Glomerular visceral epithelial cell (primary cell): ENCODE results near the gene DNHD1.
A peak's percentile ranks its signal among the peaks of the same experiment; 100 is the strongest.

ENCODE experiments used
- DNase-seq: peaks from one replicate; pipeline ENCODE4 v3.0.0-alpha.2; 2016; ENCODE audit errors: extremely low spot score

The DNHD1 gene

GRCh38 chr11:6611092-6611962 is 114.2 kb downstream of the DNHD1 start:
- DNase-seq, result peak; percentile 22

- DNase-seq, result no peak
Observed at GRCh38 chr11:6611963-6612212, 114.8 kb downstream of the DNHD1 start.

- peak; percentile 96 for DNase-seq
Observed at GRCh38 chr11:6612213-6613041, 115.3 kb downstream of the DNHD1 start, which contains the start of gene TAF10. TAF10 (minus strand) TSS chr11:6612216; CDS start chr11:6612189, 27 bp downstream.

GRCh38 chr11:6613496-6613895 is 116.4 kb downstream of the DNHD1 start:
- DNase-seq, result no peak

- no peak for DNase-seq
Observed at GRCh38 chr11:6614446-6614845, 117.4 kb downstream of the DNHD1 start.

GRCh38 chr11:6615046-6615445 is 118.0 kb downstream of the DNHD1 start:
- DNase-seq, result no peak

- no peak for DNase-seq
Observed at GRCh38 chr11:6615882-6616585, 119.0 kb downstream of the DNHD1 start.

GRCh38 chr11:6616596-6617250 is 119.6 kb downstream of the DNHD1 start:
- no peak for DNase-seq

GRCh38 chr11:6617315-6617781 is 120.3 kb downstream of the DNHD1 start:
- no peak for DNase-seq

GRCh38 chr11:6618117-6619003 is 121.3 kb downstream of the DNHD1 start:
- peak; percentile 24 for DNase-seq

- DNase-seq, result peak; percentile 89
Observed at GRCh38 chr11:6619004-6619745, 122.1 kb downstream of the DNHD1 start, which contains the start of gene TPP1. TPP1 (minus strand) TSS chr11:6619422; CDS start chr11:6619400, 22 bp downstream.

- no peak for DNase-seq
Observed at GRCh38 chr11:6620636-6621035, 123.6 kb downstream of the DNHD1 start.
